ENCODE measurements around the gene FOXD4L6.
"Not testable (repeated sequence)": the region's sequence is repeated elsewhere in the genome, so short reads cannot be mapped to it uniquely, and the experiment has no call there.

The FOXD4L6 gene

GRCh38 chr9:41098759-41099158 is 29.7 kb downstream of the FOXD4L6 start:
- DNase-seq: not testable (repeated sequence)

DNA sequence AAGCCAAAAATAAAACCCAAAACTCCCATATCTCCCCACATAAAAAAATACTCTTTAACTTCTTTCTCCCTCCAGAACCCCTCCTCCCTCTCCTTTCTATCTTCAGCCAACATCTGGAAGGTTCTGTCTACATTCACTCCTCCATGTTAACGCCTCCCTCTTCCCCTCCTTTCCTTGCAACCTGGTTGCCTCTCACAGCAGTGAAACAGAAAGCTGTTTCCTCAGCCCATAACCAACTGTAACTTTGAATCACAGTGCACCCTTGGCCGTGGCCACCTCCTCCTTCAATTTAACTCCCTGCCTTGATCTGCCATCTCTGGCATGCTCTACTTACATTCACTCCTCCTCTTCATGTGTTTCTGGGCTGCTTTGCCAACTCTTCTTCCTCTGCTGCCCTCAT is 33.4 kb downstream of the FOXD4L6 start:
- not testable (repeated sequence) for DNase-seq

DNA sequence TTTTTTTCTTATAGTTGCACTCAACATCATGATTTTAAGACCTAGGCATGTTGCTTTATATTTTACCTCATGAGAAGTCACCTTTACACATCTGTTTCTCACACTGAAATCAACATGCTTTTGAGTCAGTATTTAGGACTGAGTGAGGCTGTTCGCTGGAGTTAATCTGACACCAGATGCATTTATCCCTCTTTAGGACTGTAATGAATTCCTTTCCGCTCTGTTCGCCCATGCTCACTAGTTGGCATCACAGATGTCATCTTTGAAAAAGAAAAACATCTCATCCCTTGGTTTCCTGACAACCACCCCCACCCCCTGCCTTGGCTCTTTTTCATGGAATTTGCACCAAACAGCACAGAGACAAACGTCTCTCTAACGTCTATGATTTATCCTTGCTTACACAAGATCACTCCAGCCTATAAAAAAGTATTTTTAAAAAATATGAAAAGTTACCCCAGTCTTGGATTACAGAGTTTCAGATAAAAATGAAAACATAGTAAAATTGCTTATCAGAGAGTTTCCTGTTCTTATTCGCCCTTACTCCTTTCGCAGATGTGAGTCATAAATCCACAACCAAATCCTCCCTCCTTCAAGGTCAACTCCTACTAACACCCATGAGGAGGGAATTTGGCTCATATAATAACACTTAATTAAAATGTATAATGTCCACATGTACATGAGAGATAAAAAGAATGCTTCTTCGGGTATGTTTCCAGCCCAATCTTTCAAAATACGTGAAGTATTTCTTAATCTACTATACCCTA is 34.3 kb downstream of the FOXD4L6 start:
- not testable (repeated sequence) for DNase-seq

GRCh38 chr9:41090922-41091321 is 37.6 kb downstream of the FOXD4L6 start:
- not testable (repeated sequence) for DNase-seq

- not testable (repeated sequence) for DNase-seq
These were observed 38.1 kb downstream of the FOXD4L6 start for GRCh38 chr9:41090386-41090785.

DNA sequence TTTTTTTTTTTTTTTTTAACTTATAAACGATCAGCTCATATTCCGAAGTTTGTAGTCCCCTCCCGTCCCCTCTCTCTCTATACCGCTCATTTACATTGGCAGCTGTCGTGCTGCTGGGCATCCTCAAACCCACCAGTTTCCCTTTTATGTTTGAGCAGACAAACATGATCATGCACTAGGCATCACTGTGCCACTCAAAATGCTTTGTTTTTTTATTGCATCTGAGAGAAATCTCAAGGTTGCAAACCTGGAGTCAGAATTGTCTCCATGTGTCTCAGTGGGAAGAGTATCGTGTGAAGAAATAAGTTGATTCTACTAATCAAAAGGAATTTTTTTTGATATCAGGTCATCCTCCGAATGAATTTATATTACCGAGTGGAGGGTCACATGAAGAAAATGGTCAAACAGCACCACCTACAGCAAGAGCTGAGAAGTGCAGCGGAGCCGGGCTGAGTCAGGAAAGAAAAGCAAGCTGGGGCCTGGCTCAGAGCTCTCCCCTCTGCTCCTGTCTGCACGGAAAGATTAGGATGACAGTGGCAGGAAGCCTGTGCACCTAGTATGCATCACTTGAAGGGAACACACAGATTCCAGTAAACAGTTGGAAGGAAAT is 39.9 kb downstream of the FOXD4L6 start:
- not testable (repeated sequence) for DNase-seq

DNA sequence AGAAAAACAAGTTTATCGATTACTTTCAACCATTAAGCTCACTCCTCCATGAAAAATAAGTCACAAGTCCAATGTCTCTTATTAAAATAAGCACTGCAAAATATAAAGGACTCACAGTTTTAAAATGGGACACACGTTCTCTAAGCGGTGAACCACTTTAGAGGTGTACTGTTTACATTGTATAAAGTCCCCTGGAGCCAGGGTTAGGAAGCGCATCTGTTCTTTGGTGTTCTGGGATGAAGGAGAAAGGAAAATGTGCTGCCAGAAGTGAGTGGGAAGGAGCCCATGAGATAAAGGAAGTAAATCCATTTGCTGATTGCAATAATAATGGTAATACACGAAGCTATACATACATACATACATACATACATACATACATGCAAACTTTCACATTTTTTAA is 40.6 kb downstream of the FOXD4L6 start:
- not testable (repeated sequence) for DNase-seq

- DNase-seq: not testable (repeated sequence)
These were observed 41.2 kb downstream of the FOXD4L6 start for GRCh38 chr9:41087157-41087780.

- DNase-seq: not testable (repeated sequence)
These were observed 41.8 kb downstream of the FOXD4L6 start for GRCh38 chr9:41086685-41087084.

DNA sequence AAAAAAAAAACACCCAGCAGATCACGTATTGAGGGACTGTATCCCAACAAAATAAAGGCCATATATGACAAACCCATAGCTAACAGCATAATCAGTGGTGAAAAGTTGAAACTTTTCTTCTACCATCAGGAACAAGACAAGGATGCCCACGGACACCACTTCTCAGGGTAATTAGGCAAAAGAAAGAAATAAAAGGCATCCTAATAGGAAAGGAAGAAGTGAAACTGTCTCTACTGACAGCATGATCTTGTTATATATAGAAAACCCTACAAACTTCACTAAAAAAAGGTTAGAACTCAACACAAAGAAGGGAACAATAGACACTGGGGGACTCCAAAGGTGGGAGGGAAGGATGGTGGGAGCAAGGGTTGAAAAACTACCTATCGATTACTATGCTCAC is 42.3 kb downstream of the FOXD4L6 start:
- DNase-seq: not testable (repeated sequence)

DNA sequence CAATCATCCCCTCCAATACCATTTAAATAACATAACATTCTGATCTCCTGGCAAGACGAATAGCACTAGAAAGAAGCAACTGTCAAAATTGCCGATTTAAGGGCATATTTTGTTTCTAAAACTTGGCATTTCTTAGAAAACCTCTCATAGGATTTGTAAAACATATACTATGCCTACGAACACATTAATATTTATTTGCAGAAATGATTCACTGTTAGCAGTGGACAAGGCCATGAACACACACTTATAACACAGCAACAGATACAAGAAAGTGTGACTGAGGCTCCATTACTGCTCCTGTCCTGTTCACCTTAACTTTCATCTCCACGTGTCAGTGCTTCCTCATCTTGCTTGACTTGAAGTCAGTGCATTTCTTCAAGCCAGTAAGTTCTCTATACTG is 46.1 kb downstream of the FOXD4L6 start:
- not testable (repeated sequence) for DNase-seq

DNA sequence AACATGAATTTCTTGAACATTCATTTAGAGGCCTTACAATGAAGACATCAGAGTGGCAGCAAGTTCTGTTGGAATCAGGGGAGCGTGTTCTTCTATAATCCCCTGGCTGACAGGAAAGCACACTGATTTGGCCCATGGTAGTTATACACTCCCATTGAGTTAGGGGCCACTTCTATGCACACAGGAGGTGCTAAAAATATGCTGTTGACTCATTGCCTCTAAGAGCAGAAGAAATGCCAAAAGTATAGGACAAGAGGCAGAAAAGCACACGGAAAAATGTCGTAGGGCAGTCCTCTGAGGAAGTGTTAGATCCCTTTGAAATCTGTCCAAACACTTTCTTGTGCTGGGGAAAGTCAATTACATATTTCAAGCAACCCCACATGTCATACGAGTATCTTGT is 49.0 kb downstream of the FOXD4L6 start:
- DNase-seq: not testable (repeated sequence)

DNA sequence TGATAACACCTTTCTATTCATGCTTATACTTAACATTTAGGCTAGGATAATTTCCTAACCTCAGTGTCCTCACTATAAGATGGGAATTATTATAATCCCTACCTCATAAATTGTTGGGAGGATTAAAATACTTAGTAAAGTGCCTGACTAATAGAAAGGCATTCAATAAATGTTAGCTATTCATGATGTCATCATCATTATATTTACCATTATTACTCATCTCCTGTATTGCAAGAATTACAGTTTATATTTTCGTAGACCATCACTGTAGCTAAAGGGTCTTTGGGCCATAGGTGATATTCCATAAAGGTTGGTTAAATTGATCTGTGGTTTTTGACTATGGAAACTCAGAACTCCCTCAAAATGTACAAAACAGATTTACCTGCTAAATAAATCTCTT is 50.9 kb downstream of the FOXD4L6 start:
- DNase-seq: not testable (repeated sequence)

All from activated CD4-positive, CD25-positive, alpha-beta regulatory T cell (primary cell).